H1 (cell line): ENCODE measurements around the gene SH3BGRL3.

ENCODE experiments used
- BCL11A ChIP-seq, 2 experiments: IDR thresholded peaks; one replicate each; pipeline ENCODE4 v1.6.1; 2011; ENCODE audit warnings: low read depth in 2 of 2, low read length in 2 of 2, mild to moderate bottlenecking in 2 of 2
- BRCA1 ChIP-seq: IDR thresholded peaks from 2 replicates; pipeline ENCODE4 v1.6.1; 2012; ENCODE audit warnings: low read depth, low read length, improper control_type of control experiment
- CHD1 ChIP-seq: IDR thresholded peaks from 2 replicates; pipeline ENCODE4 v1.6.1; 2012; ENCODE audit warnings: low read depth, low read length, improper control_type of control experiment
- EZH2 ChIP-seq: fragments of 200-600 bp; sonication (generic); IDR thresholded peaks from 2 replicates; pipeline ENCODE4 v1.7.1; 2012; ENCODE audit warnings: low read depth, mild to moderate bottlenecking, moderate library complexity, low read length, inconsistent platforms; ENCODE audit not compliant: severe bottlenecking
- HDAC2 ChIP-seq, 2 experiments: fragments of 300-600 bp in 1 of 2; sonication (generic) in 1 of 2; IDR thresholded peaks; 2 replicates each; pipeline ENCODE4 v1.6.1; 2011 to 2012; ENCODE audit warnings: low read depth in 2 of 2, low read length in 2 of 2, mild to moderate bottlenecking in 2 of 2, moderate library complexity in 2 of 2, borderline replicate concordance in 1 of 2, inconsistent platforms in 1 of 2
- JUN ChIP-seq: IDR thresholded peaks from 2 replicates; pipeline ENCODE4 v1.6.1; 2011; ENCODE audit warnings: low read depth, mild to moderate bottlenecking, improper control_type of control experiment, low read length
- POLR2A ChIP-seq, 2 experiments: IDR thresholded peaks; 1 replicate in 1 of 2; 2 replicates in 1 of 2; pipeline ENCODE4 v1.6.1; 2011; ENCODE audit warnings: low read depth in 2 of 2, low read length in 2 of 2, mild to moderate bottlenecking in 2 of 2; ENCODE audit errors: control extremely low read depth in 1 of 2
- RAD21 ChIP-seq, 2 experiments: IDR thresholded peaks in 1 of 2; conservative IDR thresholded peaks in 1 of 2; 2 replicates each; pipeline ENCODE4 v1.6.1; 2011; ENCODE audit warnings: low read depth in 2 of 2, low read length in 2 of 2, improper control_type of control experiment in 1 of 2, inconsistent platforms in 1 of 2, mild to moderate bottlenecking in 1 of 2, moderate library complexity in 1 of 2
- SP1 ChIP-seq: IDR thresholded peaks from 2 replicates; pipeline ENCODE4 v1.6.1; 2011; ENCODE audit warnings: low read depth, low read length
- SRF ChIP-seq: IDR thresholded peaks from 2 replicates; pipeline ENCODE4 v1.6.1; 2011; ENCODE audit warnings: mild to moderate bottlenecking, low read depth, low read length, moderate library complexity
- TF ChIP-seq, protein P1 (sequence below), 3 experiments: IDR thresholded peaks; 1 replicate in 2 of 3; 2 replicates in 1 of 3; pipeline versions ENCODE4 v1.5.1 to v1.6.1; 2011; ENCODE audit warnings: low read length in 3 of 3, mild to moderate bottlenecking in 3 of 3, inconsistent platforms in 2 of 3, low read depth in 1 of 3, moderate library complexity in 1 of 3; ENCODE audit not compliant: insufficient read depth in 1 of 3; ENCODE audit errors: control extremely low read depth in 1 of 3
- TF ChIP-seq, protein P2 (sequence below): IDR thresholded peaks from 2 replicates; pipeline ENCODE4 v1.6.1; 2011; ENCODE audit warnings: low read length, improper control_type of control experiment
- TF ChIP-seq, protein P3 (sequence below): IDR thresholded peaks from 2 replicates; pipeline ENCODE4 v1.6.1; 2011; ENCODE audit warnings: low read depth, mild to moderate bottlenecking, low read length; ENCODE audit not compliant: insufficient read depth

DNA sequence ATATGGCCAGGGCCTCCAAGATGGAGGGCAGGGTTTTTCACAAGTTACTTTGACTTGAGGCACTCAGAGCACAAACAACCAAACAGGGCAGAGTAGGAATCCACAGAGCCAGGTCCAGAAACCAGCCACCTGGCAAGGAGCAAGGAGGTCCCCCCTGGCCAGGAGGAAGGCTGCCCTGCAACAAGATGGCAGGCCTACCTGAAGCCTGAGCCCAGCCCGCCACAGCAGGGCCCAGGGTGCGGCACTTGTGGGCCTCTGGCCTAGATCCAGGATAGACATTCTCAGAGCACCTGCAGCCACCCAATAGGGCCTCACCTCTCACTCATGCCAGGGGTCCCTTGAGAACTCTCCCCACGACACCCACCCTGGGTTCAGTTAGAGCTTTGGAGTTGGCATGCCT is 11.5 kb downstream of the SH3BGRL3 start:
- TF ChIP-seq, protein P1, sequence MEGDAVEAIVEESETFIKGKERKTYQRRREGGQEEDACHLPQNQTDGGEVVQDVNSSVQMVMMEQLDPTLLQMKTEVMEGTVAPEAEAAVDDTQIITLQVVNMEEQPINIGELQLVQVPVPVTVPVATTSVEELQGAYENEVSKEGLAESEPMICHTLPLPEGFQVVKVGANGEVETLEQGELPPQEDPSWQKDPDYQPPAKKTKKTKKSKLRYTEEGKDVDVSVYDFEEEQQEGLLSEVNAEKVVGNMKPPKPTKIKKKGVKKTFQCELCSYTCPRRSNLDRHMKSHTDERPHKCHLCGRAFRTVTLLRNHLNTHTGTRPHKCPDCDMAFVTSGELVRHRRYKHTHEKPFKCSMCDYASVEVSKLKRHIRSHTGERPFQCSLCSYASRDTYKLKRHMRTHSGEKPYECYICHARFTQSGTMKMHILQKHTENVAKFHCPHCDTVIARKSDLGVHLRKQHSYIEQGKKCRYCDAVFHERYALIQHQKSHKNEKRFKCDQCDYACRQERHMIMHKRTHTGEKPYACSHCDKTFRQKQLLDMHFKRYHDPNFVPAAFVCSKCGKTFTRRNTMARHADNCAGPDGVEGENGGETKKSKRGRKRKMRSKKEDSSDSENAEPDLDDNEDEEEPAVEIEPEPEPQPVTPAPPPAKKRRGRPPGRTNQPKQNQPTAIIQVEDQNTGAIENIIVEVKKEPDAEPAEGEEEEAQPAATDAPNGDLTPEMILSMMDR (IDR thresholded peaks at IDR 0.05; ENCODE audit: control extremely low read depth in 1 of 3, insufficient read depth in 1 of 3, low read depth in 1 of 3, low read length in 3 of 3), result no peak
- no peak for TF ChIP-seq BRCA1
- TF ChIP-seq POLR2A (IDR thresholded peaks at IDR 0.05; ENCODE audit: control extremely low read depth in 1 of 2, low read depth in 2 of 2, low read length in 2 of 2), result no peak
- TF ChIP-seq RAD21 (IDR thresholded peaks at IDR 0.05 in 1 of 2, conservative IDR thresholded peaks at IDR 0.05 in 1 of 2; ENCODE audit: low read depth in 2 of 2, low read length in 2 of 2), result no peak
- TF ChIP-seq, protein P2, sequence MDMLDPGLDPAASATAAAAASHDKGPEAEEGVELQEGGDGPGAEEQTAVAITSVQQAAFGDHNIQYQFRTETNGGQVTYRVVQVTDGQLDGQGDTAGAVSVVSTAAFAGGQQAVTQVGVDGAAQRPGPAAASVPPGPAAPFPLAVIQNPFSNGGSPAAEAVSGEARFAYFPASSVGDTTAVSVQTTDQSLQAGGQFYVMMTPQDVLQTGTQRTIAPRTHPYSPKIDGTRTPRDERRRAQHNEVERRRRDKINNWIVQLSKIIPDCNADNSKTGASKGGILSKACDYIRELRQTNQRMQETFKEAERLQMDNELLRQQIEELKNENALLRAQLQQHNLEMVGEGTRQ, result no peak
- no peak for TF ChIP-seq SP1
- no peak for TF ChIP-seq JUN
- no peak for TF ChIP-seq SRF
- no peak for TF ChIP-seq CHD1
- TF ChIP-seq HDAC2 (IDR thresholded peaks at IDR 0.05; ENCODE audit: borderline replicate concordance in 1 of 2, low read depth in 2 of 2, low read length in 2 of 2), result no peak
- TF ChIP-seq, protein P3, sequence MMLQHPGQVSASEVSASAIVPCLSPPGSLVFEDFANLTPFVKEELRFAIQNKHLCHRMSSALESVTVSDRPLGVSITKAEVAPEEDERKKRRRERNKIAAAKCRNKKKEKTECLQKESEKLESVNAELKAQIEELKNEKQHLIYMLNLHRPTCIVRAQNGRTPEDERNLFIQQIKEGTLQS, result no peak
- no peak for TF ChIP-seq BCL11A (IDR thresholded peaks at IDR 0.05; ENCODE audit: low read depth in 2 of 2, low read length in 2 of 2)
- TF ChIP-seq EZH2, result no peak
